K562 (cell line): Measurements from ENCODE around the gene MAD1L1. TPM values are rescaled to one million over a fixed set of nuclear protein-coding genes. Genes with fewer than 3 reads are reported as not detected.

Source experiments
- CBFA2T2 ChIP-seq: fragments of 450-650 bp; conservative IDR thresholded peaks from 2 replicates; pipeline ENCODE4 v1.6.1; 2017; ENCODE audit warnings: mild to moderate bottlenecking
- E2F1 ChIP-seq: sonication (generic); formaldehyde crosslinking; IDR thresholded peaks from 2 replicates; pipeline ENCODE4 v1.8.1; 2023; ENCODE audit warnings: mild to moderate bottlenecking, missing genetic modification reagents, moderate library complexity
- MEIS2 ChIP-seq: fragments of 450-650 bp; IDR thresholded peaks from 2 replicates; pipeline ENCODE4 v1.6.1; 2014; ENCODE audit warnings: mild to moderate bottlenecking; ENCODE audit not compliant: partially characterized antibody
- MTA1 ChIP-seq: fragments of 450-650 bp; IDR thresholded peaks from 2 replicates; pipeline ENCODE4 v1.6.1; 2017; ENCODE audit warnings: borderline replicate concordance
- PHF8 ChIP-seq: fragments of 200-600 bp; sonication (generic); IDR thresholded peaks from 2 replicates; pipeline ENCODE4 v1.6.1; 2012; ENCODE audit warnings: mixed run types, mild to moderate bottlenecking, inconsistent platforms, low read length, moderate library complexity, borderline replicate concordance
- SP2 ChIP-seq: IDR thresholded peaks from 2 replicates; pipeline ENCODE4 v1.6.1; 2011; ENCODE audit warnings: mild to moderate bottlenecking, low read depth, low read length, moderate library complexity; ENCODE audit not compliant: poor library complexity, severe bottlenecking; ENCODE audit errors: extremely low read depth
- TAF7 ChIP-seq: fragments of 450-650 bp; IDR thresholded peaks from 2 replicates; pipeline ENCODE4 v1.6.1; 2016; ENCODE audit warnings: missing genetic modification characterization, missing compliant biosample characterization
- TAL1 ChIP-seq: fragments of 450-650 bp; IDR thresholded peaks from 2 replicates; pipeline ENCODE4 v1.6.1; 2016; ENCODE audit warnings: mild to moderate bottlenecking
- TEAD2 ChIP-seq: fragments of 450-650 bp; IDR thresholded peaks from 2 replicates; pipeline ENCODE4 v1.6.1; 2016; ENCODE audit warnings: missing genetic modification characterization, control low read depth, missing compliant biosample characterization
- ZNF311 ChIP-seq: fragments of 250-450 bp; sonication (Bioruptor Pico); IDR thresholded peaks from 2 replicates; pipeline ENCODE4 v1.4.0; 2020; ENCODE audit warnings: mild to moderate bottlenecking, moderate library complexity
- ZNF583 ChIP-seq: fragments of 250-450 bp; sonication (Bioruptor Pico); IDR thresholded peaks from 2 replicates; pipeline ENCODE4 v1.4.0; 2020
- polyA plus RNA-seq, 8 experiments: library from polyadenylated mRNA; depleted of rRNA in 4 of 8; stranded (reverse) in 5 of 8; unstranded in 3 of 8; fragments of >200 nt; fragmentation: Nextera tagmentation in 2 of 8; fragmentation: Illumina TruSeq in 1 of 8; extraction: Ambion mirVana in 2 of 8; extraction: Trizol in 1 of 8; gene quantifications; 2 replicates each; pipeline versions ENCODE4 v1.2.1 to v1.2.3, GENCODE V29; 2011 to 2014; ENCODE audit warnings: inconsistent platforms in 1 of 8, missing spikeins in 1 of 8
- total RNA-seq, 7 experiments: library from RNA; depleted of rRNA in 6 of 7; stranded (reverse); fragments of >200 nt in 6 of 7; fragmentation: Illumina TruSeq in 2 of 7; extraction: Trizol in 2 of 7; gene quantifications; 2 replicates each; pipeline versions ENCODE4 v1.2.1 to v1.2.3, GENCODE V29; 2011 to 2021; ENCODE audit warnings: low replicate concordance in 1 of 7

MAD1L1 gene
- total and polyA plus RNA-seq, 9 of the 15 experiments (the other 6 are each of a cell fraction or from before 2014, with no cell fraction given): 1.7 to 89.7 (median 18.0) TPM

DNA sequence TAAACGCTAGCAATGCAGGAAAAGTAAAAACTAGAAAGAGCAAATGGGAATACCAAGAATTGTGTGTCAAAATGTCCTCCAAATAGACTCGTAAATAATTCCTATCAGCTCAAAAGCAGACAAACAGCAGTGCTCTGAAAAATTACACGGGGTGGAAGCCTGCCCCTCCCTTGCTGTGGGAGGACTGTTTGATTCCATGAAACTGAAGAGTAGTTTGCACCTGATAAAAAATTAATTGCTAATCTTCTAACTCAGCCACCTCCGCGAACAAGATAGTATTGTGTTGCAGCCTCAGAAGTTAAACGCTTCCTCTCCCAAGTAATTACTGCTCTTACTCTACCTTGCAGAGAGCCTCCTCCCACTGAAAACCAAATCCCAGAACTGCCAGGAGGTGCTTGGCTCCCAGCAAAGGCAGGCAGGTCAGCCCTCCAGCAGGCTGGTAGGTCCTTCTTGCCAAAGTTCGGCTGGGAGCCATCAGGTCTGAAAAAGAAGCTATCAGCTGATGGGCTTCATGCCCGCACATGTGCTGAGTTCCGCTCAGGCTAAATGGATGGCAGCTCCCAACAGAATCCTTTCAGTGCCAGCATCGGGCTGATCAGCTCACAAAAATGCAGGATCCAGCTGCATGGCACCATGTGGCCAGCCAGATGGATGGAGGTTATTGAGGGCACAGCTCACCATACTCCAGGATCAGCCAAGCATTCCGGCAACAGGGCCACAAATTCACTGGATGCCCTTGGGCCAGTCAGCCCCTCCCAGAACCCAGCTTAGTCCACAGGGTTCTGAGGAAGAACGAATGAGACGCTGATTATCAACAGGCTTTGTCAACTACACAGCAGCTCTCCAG is 37.1 kb downstream of the MAD1L1 start (continued):
- TF ChIP-seq ZNF583 (CRISPR knock-in tag): no peak
- TF ChIP-seq TAL1: peak; percentile 23; the same call in 1 of the 2 replicates
- TF ChIP-seq MTA1: no peak
- peak; percentile 59 for TF ChIP-seq MEIS2
- peak; percentile 29 for TF ChIP-seq CBFA2T2
- TF ChIP-seq E2F1 (CRISPR knock-in tag): no peak
- TF ChIP-seq PHF8: no peak
- no peak for TF ChIP-seq TAF7 (tag)
- TF ChIP-seq TEAD2 (tag): no peak
- no peak for TF ChIP-seq SP2
- no peak for TF ChIP-seq ZNF311
